ENCODE measurements around the gene ARIH2.

The ARIH2 gene

GRCh38 chr3:49018707-49019006, 100.0 kb downstream of the ARIH2 start:
- H3K4me2 ChIP-seq (ENCODE audit: low read depth, low read length, poor library complexity, severe bottlenecking) = peak overlapping the region; percentile 71
- H3K79me2 ChIP-seq (ENCODE audit: insufficient read depth, low read length) = peaks cover 21% of the 10 kb centered on the region; the same call in 1 of the 2 replicates
- peak overlapping the region; percentile 53 for H3K9ac ChIP-seq (ENCODE audit: low read length)
- peaks cover 23% of the 10 kb centered on the region for H3F3A ChIP-seq (ENCODE audit: insufficient read depth)
- no peaks in the 10 kb centered on the region for H3K27me3 ChIP-seq (ENCODE audit: low read length)
- TF ChIP-seq CTCF (IDR thresholded peaks at IDR 0.05; ENCODE audit: insufficient read depth, low read length, poor library complexity, severe bottlenecking) = no peak
- TF ChIP-seq EZH2phosphoT487 (conservative IDR thresholded peaks at IDR 0.05; ENCODE audit: low read length) = no peak
- H2AFZ ChIP-seq (ENCODE audit: low read depth, low read length, severe bottlenecking) = no peak overlapping the region
- H3K9me2 ChIP-seq (replicated peaks; ENCODE audit: insufficient read depth, low read length) = no peaks in the 10 kb centered on the region
- H3K36me3 ChIP-seq (ENCODE audit: low read length) = no peaks in the 10 kb centered on the region
- no peaks in the 10 kb centered on the region for H4K20me1 ChIP-seq (ENCODE audit: low read depth, low read length)
- H3K27ac ChIP-seq (ENCODE audit: low read depth, low read length) = peak overlapping the region; percentile 67
- H3K4me3 ChIP-seq (ENCODE audit: insufficient read depth, low read length, poor library complexity, severe bottlenecking) = peak overlapping the region; percentile 66
- H3K9me3 ChIP-seq (ENCODE audit: insufficient read depth, low read length) = no peaks in the 10 kb centered on the region

GRCh38 chr3:49019941-49020329, 101.3 kb downstream of the ARIH2 start:
- H2AFZ ChIP-seq (ENCODE audit: low read depth, low read length, severe bottlenecking) = no peak overlapping the region
- H3K36me3 ChIP-seq (ENCODE audit: low read length) = no peaks in the 10 kb centered on the region
- peaks cover 31% of the 10 kb centered on the region for H3F3A ChIP-seq (ENCODE audit: insufficient read depth)
- H3K27me3 ChIP-seq (ENCODE audit: low read length) = no peaks in the 10 kb centered on the region
- H3K27ac ChIP-seq (ENCODE audit: low read depth, low read length) = peak overlapping the region; percentile 94
- TF ChIP-seq CTCF (IDR thresholded peaks at IDR 0.05; ENCODE audit: insufficient read depth, low read length, poor library complexity, severe bottlenecking) (no peak), EZH2phosphoT487 (conservative IDR thresholded peaks at IDR 0.05; ENCODE audit: low read length) (no peak)
- peaks cover 21% of the 10 kb centered on the region; the same call in 1 of the 2 replicates for H3K79me2 ChIP-seq (ENCODE audit: insufficient read depth, low read length)
- H3K9ac ChIP-seq (ENCODE audit: low read length) = peak overlapping the region; percentile 94
- H3K9me2 ChIP-seq (replicated peaks; ENCODE audit: insufficient read depth, low read length) = no peaks in the 10 kb centered on the region
- H3K4me2 ChIP-seq (ENCODE audit: low read depth, low read length, poor library complexity, severe bottlenecking) = peak overlapping the region; percentile 71
- no peaks in the 10 kb centered on the region for H4K20me1 ChIP-seq (ENCODE audit: low read depth, low read length)
- no peaks in the 10 kb centered on the region for H3K9me3 ChIP-seq (ENCODE audit: insufficient read depth, low read length)
- peak overlapping the region; percentile 74 for H3K4me3 ChIP-seq (ENCODE audit: insufficient read depth, low read length, poor library complexity, severe bottlenecking)

GRCh38 chr3:49020330-49021212, 101.9 kb downstream of the ARIH2 start:
- no peak overlapping the region for H2AFZ ChIP-seq (ENCODE audit: low read depth, low read length, severe bottlenecking)
- peak overlapping the region; percentile 71 for H3K4me2 ChIP-seq (ENCODE audit: low read depth, low read length, poor library complexity, severe bottlenecking)
- peak overlapping the region; percentile 94 for H3K9ac ChIP-seq (ENCODE audit: low read length)
- peak overlapping the region; percentile 94 for H3K27ac ChIP-seq (ENCODE audit: low read depth, low read length)
- TF ChIP-seq CTCF (IDR thresholded peaks at IDR 0.05; ENCODE audit: insufficient read depth, low read length, poor library complexity, severe bottlenecking) = no peak
- TF ChIP-seq EZH2phosphoT487 (conservative IDR thresholded peaks at IDR 0.05; ENCODE audit: low read length) = no peak
- peak overlapping the region; percentile 74 for H3K4me3 ChIP-seq (ENCODE audit: insufficient read depth, low read length, poor library complexity, severe bottlenecking)
- no peaks in the 10 kb centered on the region for H3K27me3 ChIP-seq (ENCODE audit: low read length)
- H4K20me1 ChIP-seq (ENCODE audit: low read depth, low read length) = no peaks in the 10 kb centered on the region
- H3K79me2 ChIP-seq (ENCODE audit: insufficient read depth, low read length) = peaks cover 21% of the 10 kb centered on the region; the same call in 1 of the 2 replicates
- H3K9me2 ChIP-seq (replicated peaks; ENCODE audit: insufficient read depth, low read length) = no peaks in the 10 kb centered on the region
- H3K9me3 ChIP-seq (ENCODE audit: insufficient read depth, low read length) = no peaks in the 10 kb centered on the region
- H3F3A ChIP-seq (ENCODE audit: insufficient read depth) = peaks cover 31% of the 10 kb centered on the region
- no peaks in the 10 kb centered on the region for H3K36me3 ChIP-seq (ENCODE audit: low read length)
